ENCODE results near the gene SNRPB. TPM values are rescaled to one million over a fixed set of nuclear protein-coding genes. Genes with fewer than 3 reads are reported as not detected.

SNRPB gene
- total and polyA plus RNA-seq, 2 of the 13 experiments (the other 11 are each of a cell fraction or from before 2014, with no cell fraction given): 473 to 844 TPM

GRCh38 chr20:2470423-2471193, at the start of gene SNRPB (continued):
- TF ChIP-seq ZFY (CRISPR knock-in tag; IDR thresholded peaks at IDR 0.05) (peak; percentile 100), TCF7L2 (IDR thresholded peaks at IDR 0.05; ENCODE audit: low read depth, low read length) (no peak), NFE2 (CRISPR knock-in tag; IDR thresholded peaks at IDR 0.05) (peak; percentile 67; the same call in 1 of the 2 replicates), ZNF644 (CRISPR knock-in tag; IDR thresholded peaks at IDR 0.05; ENCODE audit: low read depth) (no peak), ZNF251 (CRISPR knock-in tag; IDR thresholded peaks at IDR 0.05) (peak; percentile 92), DZIP1 (CRISPR knock-in tag; IDR thresholded peaks at IDR 0.05) (peak; percentile 99), SAP130 (CRISPR knock-in tag; IDR thresholded peaks at IDR 0.05; ENCODE audit: low read depth) (peak; percentile 98), ZNF879 (CRISPR knock-in tag; IDR thresholded peaks at IDR 0.05) (peak; percentile 97; the same call in 1 of the 2 replicates), TCF12 (IDR thresholded peaks at IDR 0.05) (no peak), TCF12 (CRISPR knock-in tag; IDR thresholded peaks at IDR 0.05) (peak; percentile 98), ELF4 (CRISPR knock-in tag; IDR thresholded peaks at IDR 0.05; ENCODE audit: borderline replicate concordance) (peak; percentile 99), NONO (IDR thresholded peaks at IDR 0.05) (no peak), NONO (CRISPR knock-in tag; conservative IDR thresholded peaks at IDR 0.05) (peak; percentile 99), KMT2B (CRISPR knock-in tag; IDR thresholded peaks at IDR 0.05) (peak; percentile 97), ZSCAN21 (CRISPR knock-in tag; IDR thresholded peaks at IDR 0.05; ENCODE audit: borderline replicate concordance) (peak; percentile 95; the same call in 1 of the 2 replicates)
- TF ChIP-seq, protein P1, sequence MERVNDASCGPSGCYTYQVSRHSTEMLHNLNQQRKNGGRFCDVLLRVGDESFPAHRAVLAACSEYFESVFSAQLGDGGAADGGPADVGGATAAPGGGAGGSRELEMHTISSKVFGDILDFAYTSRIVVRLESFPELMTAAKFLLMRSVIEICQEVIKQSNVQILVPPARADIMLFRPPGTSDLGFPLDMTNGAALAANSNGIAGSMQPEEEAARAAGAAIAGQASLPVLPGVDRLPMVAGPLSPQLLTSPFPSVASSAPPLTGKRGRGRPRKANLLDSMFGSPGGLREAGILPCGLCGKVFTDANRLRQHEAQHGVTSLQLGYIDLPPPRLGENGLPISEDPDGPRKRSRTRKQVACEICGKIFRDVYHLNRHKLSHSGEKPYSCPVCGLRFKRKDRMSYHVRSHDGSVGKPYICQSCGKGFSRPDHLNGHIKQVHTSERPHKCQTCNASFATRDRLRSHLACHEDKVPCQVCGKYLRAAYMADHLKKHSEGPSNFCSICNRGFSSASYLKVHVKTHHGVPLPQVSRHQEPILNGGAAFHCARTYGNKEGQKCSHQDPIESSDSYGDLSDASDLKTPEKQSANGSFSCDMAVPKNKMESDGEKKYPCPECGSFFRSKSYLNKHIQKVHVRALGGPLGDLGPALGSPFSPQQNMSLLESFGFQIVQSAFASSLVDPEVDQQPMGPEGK (CRISPR knock-in tag; IDR thresholded peaks at IDR 0.05): peak; percentile 67
- TF ChIP-seq, protein P2, sequence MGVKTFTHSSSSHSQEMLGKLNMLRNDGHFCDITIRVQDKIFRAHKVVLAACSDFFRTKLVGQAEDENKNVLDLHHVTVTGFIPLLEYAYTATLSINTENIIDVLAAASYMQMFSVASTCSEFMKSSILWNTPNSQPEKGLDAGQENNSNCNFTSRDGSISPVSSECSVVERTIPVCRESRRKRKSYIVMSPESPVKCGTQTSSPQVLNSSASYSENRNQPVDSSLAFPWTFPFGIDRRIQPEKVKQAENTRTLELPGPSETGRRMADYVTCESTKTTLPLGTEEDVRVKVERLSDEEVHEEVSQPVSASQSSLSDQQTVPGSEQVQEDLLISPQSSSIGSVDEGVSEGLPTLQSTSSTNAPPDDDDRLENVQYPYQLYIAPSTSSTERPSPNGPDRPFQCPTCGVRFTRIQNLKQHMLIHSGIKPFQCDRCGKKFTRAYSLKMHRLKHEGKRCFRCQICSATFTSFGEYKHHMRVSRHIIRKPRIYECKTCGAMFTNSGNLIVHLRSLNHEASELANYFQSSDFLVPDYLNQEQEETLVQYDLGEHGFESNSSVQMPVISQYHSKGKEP (CRISPR knock-in tag; IDR thresholded peaks at IDR 0.05): peak; percentile 97
- TF ChIP-seq, protein P3, sequence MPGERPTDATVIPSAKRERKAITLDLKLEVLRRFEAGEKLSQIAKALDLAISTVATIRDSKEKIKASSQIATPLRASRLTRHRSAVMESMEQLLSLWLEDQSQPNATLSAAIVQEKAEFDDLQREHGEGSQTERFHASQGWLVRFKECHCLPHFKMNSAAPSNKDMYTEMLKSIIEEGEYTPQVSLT (CRISPR knock-in tag; IDR thresholded peaks at IDR 0.05; ENCODE audit: borderline replicate concordance, low read depth): peak; percentile 97; the same call in 1 of the 2 replicates
